GM12872 (cell line): ENCODE measurements around the gene NAGLU.

Experiments
- CTCF ChIP-seq: IDR thresholded peaks from 3 replicates; pipeline ENCODE4 v1.5.1; 2011; ENCODE audit warnings: low read depth, mild to moderate bottlenecking, low read length, moderate library complexity; ENCODE audit not compliant: insufficient read depth

The NAGLU gene

DNA sequence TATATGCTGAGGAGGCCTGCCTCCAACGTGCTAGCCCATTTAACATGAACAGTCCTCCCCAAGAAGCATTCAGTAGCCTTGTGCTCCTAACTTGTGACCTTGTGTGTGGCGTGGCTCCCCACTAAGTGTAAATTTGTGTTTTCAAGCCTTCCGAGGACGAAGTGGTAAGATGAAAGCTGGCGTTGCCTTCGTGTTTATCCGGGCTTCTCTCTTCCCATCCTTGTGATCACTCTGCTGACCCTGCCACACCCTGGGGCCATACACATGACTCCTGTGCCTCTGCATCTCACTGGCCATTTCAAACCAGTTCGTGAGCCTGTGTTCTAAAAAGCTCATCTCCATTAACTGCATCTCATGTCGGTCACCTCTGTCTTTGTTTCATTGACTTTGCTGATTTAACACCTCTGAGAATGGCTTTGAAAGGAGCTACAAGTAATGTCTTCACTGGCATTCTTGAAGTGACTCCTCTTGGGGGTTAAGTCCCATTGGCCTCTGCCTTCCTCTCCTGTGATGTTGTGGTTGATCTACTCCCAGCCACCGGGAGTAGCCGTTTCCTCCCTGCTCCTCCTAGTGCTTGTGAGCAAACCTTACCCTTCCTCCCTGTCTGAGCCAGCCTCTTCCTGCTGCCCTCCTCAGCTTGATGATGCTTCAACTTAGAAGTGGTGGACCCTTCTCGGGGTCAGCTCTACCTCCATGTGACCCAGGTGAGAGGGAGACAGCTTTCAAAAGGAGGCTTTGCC, 27.4 kb upstream of the NAGLU start:
- TF ChIP-seq CTCF: no peak

DNA sequence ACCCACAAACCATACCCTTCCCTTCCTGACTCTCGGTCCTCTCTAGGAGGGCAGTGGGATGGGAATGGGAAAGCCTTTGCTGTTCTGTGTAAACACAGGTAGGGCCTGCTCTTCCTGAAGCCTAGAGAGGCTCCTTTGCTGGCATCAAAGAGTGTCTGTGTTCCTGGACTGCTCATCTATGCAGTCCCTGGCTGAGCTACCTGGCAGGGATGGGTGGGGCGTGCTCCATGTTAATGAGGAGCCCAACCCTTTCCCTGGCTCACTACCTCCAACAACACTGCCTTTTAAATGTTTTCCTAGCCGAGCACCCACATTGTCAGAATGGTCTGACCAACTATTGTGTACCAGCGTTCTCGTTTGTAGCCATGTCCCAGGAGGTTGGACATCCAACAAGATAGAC, 26.6 kb upstream of the NAGLU start:
- no peak for TF ChIP-seq CTCF

- no peak for TF ChIP-seq CTCF
Measured at GRCh38 chr17:42509841-42510240, 26.2 kb upstream of the NAGLU start.

DNA sequence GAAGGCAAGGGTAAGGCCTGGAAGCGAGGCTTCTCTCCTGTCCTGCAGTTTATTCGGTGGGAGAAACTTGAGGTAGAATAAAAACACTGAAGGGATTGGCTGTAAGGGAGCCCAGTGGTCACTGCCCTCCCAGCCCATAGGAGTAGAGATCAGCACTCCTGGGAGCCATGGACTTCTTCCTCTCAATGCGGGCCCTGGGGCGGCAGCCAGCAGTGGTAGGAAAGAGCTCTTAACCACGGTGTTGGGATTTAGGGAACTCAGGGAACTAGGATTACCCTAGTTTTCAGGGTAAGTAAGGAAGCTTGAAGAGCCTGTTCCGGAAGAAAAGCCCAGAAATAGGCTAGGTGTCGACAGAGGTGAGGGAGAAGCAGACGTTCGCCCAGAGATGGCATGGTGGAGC, 23.8 kb upstream of the NAGLU start:
- TF ChIP-seq CTCF: no peak

DNA sequence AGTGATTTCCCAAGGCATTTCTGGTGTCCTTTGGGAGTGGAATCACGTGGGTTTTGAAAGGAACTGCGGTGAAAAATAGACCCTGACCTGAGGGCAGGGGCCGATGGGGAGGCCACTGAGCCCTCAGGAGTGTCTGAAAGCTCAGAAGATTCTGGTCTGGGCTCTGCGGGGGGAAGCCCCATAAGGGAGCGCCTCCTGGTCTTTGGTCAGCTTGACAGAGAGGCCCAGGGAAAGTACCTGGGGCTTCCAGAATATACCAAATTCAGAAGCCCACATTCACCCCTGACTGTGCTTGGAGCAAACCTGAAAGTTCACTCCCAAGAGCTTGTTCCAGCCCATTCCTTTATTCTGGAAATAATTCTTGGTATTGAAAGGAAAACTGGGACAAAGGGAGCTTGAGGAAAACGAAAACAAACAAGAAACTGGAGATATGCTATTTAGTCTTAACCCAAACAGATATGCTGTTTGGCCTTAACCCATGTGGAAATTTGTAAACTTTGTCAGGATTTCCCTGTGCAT, 23.2 kb upstream of the NAGLU start:
- TF ChIP-seq CTCF: no peak

GRCh38 chr17:42513686-42514085, 22.4 kb upstream of the NAGLU start:
- no peak for TF ChIP-seq CTCF

- TF ChIP-seq CTCF: no peak
Measured at GRCh38 chr17:42514279-42514678, 21.8 kb upstream of the NAGLU start.

DNA sequence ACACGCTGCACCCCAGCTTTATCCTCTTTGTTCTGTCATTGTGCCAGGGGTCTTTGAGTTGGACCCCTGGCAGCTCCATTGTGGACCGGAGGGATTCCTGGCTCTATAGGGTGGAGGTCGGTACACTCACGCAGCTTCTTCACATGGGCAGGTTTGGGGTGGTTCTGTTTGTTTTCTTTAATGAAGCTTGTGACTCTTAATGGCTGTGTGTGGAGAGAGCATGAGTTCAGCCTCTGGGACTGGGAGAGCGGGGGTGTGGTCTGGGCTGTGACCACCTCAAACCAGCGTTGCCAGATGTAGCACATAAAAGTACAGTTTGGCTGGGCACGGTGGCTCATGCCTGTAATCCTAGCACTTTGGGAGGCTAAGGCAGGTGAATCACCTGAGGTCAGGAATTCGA, 21.2 kb upstream of the NAGLU start:
- TF ChIP-seq CTCF: no peak
